A673 (cell line): ENCODE measurements around the gene KIF26B.

Experiments
- EZH2 ChIP-seq: fragments of 200-600 bp; sonication (generic); IDR thresholded peaks from 2 replicates; pipeline ENCODE4 v1.6.1; 2017; ENCODE audit warnings: borderline replicate concordance, low read depth, mild to moderate bottlenecking, mixed read lengths, antibody characterized with exemption, low read length; ENCODE audit not compliant: poor library complexity, severe bottlenecking
- TF ChIP-seq, protein P1 (sequence below): fragments of 300-800, 200-600 bp; sonication (generic); conservative IDR thresholded peaks from 2 replicates; pipeline ENCODE4 v1.5.1; 2017; ENCODE audit warnings: low read depth, mild to moderate bottlenecking, antibody characterized with exemption, low read length, moderate library complexity, mixed read lengths

DNA sequence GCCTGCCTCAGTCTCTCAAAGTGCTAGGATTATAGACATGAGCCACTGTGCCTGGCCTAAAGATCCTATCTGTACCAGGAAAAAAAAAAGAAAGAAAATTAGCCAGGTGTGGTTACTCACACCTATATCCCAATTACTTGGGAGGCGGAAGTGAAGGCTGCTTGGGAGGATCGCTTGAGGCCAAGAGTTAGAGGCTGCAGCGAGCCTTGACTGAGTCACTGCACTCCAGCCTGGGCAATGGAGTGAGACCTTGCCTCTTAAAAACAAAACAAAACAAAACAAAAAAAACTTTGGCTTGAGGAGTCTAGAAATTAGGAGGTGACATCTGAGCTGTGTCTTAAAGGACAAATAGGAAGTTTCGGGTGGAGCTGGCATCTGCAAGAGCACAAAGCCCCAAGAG is 38.7 kb upstream of the KIF26B start:
- no peak for TF ChIP-seq EZH2
- TF ChIP-seq, protein P1, sequence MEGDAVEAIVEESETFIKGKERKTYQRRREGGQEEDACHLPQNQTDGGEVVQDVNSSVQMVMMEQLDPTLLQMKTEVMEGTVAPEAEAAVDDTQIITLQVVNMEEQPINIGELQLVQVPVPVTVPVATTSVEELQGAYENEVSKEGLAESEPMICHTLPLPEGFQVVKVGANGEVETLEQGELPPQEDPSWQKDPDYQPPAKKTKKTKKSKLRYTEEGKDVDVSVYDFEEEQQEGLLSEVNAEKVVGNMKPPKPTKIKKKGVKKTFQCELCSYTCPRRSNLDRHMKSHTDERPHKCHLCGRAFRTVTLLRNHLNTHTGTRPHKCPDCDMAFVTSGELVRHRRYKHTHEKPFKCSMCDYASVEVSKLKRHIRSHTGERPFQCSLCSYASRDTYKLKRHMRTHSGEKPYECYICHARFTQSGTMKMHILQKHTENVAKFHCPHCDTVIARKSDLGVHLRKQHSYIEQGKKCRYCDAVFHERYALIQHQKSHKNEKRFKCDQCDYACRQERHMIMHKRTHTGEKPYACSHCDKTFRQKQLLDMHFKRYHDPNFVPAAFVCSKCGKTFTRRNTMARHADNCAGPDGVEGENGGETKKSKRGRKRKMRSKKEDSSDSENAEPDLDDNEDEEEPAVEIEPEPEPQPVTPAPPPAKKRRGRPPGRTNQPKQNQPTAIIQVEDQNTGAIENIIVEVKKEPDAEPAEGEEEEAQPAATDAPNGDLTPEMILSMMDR = no peak
